RCC 7860 (cell line): ENCODE results near the gene SORCS2.

Experiments
- DNase-seq: peaks from one replicate; pipeline ENCODE4 v3.0.0-alpha.2; 2015; ENCODE audit warnings: low spot score
- FAIRE-seq: peaks from 2 replicates; lab custom pipeline; 2012; peaks lifted over from hg19 to GRCh38; lab: Jason Lieb, UNC

Gene SORCS2

GRCh38 chr4:7705062-7705461 lies 512.7 kb downstream of the SORCS2 start:
- FAIRE-seq (no peak), DNase-seq (no peak)

GRCh38 chr4:7705593-7705992 lies 513.3 kb downstream of the SORCS2 start:
- FAIRE-seq = no peak

GRCh38 chr4:7708238-7708637 lies 515.9 kb downstream of the SORCS2 start:
- FAIRE-seq = no peak

More at GRCh38 chr4:7705593-7705992, 513.3 kb downstream of the SORCS2 start:
- no peak for DNase-seq

GRCh38 chr4:7708981-7709380 lies 516.6 kb downstream of the SORCS2 start:
- DNase-seq = no peak
- FAIRE-seq = no peak

More at GRCh38 chr4:7708238-7708637, 515.9 kb downstream of the SORCS2 start:
- DNase-seq = no peak

- no peak for DNase-seq
- FAIRE-seq = no peak
These were observed 517.1 kb downstream of the SORCS2 start for GRCh38 chr4:7709431-7709830.

- FAIRE-seq (no peak), DNase-seq (no peak)
These were observed 517.8 kb downstream of the SORCS2 start for GRCh38 chr4:7710126-7710525.

GRCh38 chr4:7710576-7711306 lies 518.4 kb downstream of the SORCS2 start:
- FAIRE-seq (no peak), DNase-seq (no peak)

GRCh38 chr4:7711307-7711963 lies 519.1 kb downstream of the SORCS2 start:
- FAIRE-seq (no peak), DNase-seq (no peak)

GRCh38 chr4:7712021-7712671 lies 519.8 kb downstream of the SORCS2 start:
- DNase-seq (no peak), FAIRE-seq (no peak)

GRCh38 chr4:7713757-7714156 lies 521.4 kb downstream of the SORCS2 start:
- FAIRE-seq (no peak), DNase-seq (no peak)

GRCh38 chr4:7714176-7714575 lies 521.8 kb downstream of the SORCS2 start:
- FAIRE-seq (no peak), DNase-seq (no peak)

- no peak for DNase-seq
- no peak for FAIRE-seq
These were observed 522.4 kb downstream of the SORCS2 start for GRCh38 chr4:7714738-7715137.

- DNase-seq = no peak
- FAIRE-seq = no peak
These were observed 523.1 kb downstream of the SORCS2 start for GRCh38 chr4:7715271-7716009.

- no peak for DNase-seq
- no peak for FAIRE-seq
These were observed 523.8 kb downstream of the SORCS2 start for GRCh38 chr4:7716010-7716721.

GRCh38 chr4:7717161-7717560 lies 524.8 kb downstream of the SORCS2 start:
- FAIRE-seq = no peak
- DNase-seq = no peak

- DNase-seq (no peak), FAIRE-seq (no peak)
These were observed 525.7 kb downstream of the SORCS2 start for GRCh38 chr4:7717946-7718490.

GRCh38 chr4:7719354-7720174 lies 527.2 kb downstream of the SORCS2 start:
- no peak for DNase-seq
- no peak for FAIRE-seq

- FAIRE-seq (no peak), DNase-seq (peak; percentile 13)
These were observed 529.7 kb downstream of the SORCS2 start for GRCh38 chr4:7721984-7722551.

- FAIRE-seq = no peak
- no peak for DNase-seq
These were observed 530.5 kb downstream of the SORCS2 start for GRCh38 chr4:7722766-7723387.
